ENCODE results near the gene CWC25. TPM values are rescaled to one million over a fixed set of nuclear protein-coding genes. Genes with fewer than 3 reads are reported as not detected.

Gene CWC25
- total and polyA plus RNA-seq, 9 of the 15 experiments (the other 6 are each of a cell fraction or from before 2014, with no cell fraction given) = 16.5 to 27.4 (median 23.0) TPM

- TF ChIP-seq CEBPB (tag; IDR thresholded peaks at IDR 0.05) (peak; percentile 37; the same call in 1 of the 2 replicates), JUND (IDR thresholded peaks at IDR 0.05; ENCODE audit: borderline replicate concordance, low read depth, low read length) (peak; percentile 52; the same call in 1 of the 2 replicates), JUND (tag; IDR thresholded peaks at IDR 0.05; ENCODE audit: borderline replicate concordance, low read depth, low read length) (0 out of 3 replicates have a peak, but pooled peaks have one; percentile 4), ZNF398 (CRISPR knock-in tag; IDR thresholded peaks at IDR 0.05) (no peak), CHD2 (IDR thresholded peaks at IDR 0.05; ENCODE audit: low read depth, low read length) (peak; percentile 24; the same call in 1 of the 2 replicates), DPF2 (IDR thresholded peaks at IDR 0.05) (0 out of 2 replicates have a peak, but pooled peaks have one; percentile 37), ARNT (IDR thresholded peaks at IDR 0.05) (peak; percentile 63 to 88; a peak in 2 of 4 replicates), RUNX1 (IDR thresholded peaks at IDR 0.05; ENCODE audit: low read depth) (no peak), TEAD4 (IDR thresholded peaks at IDR 0.05; ENCODE audit: low read length) (peak; percentile 74), TEAD4 (CRISPR knock-in tag; IDR thresholded peaks at IDR 0.05; ENCODE audit: borderline replicate concordance) (no peak), ZNF583 (CRISPR knock-in tag; IDR thresholded peaks at IDR 0.05) (peak; percentile 62; the same call in 1 of the 2 replicates), TAL1 (IDR thresholded peaks at IDR 0.05) (no peak), CTCF (IDR thresholded peaks at IDR 0.05 in 2 of 3, conservative IDR thresholded peaks at IDR 0.05 in 1 of 3; ENCODE audit: insufficient read depth in 2 of 3, low read depth in 1 of 3, low read length in 3 of 3) (peak; percentile 63 to 67 (median 64)), ILF3 (IDR thresholded peaks at IDR 0.05; ENCODE audit: borderline replicate concordance) (peak; percentile 75; the same call in 1 of the 2 replicates), TEAD2 (tag; IDR thresholded peaks at IDR 0.05) (no peak), ZNF609 (CRISPR knock-in tag; IDR thresholded peaks at IDR 0.05; ENCODE audit: borderline replicate concordance) (no peak)
These were observed 43.9 kb upstream of the CWC25 start (continued) for GRCh38 chr17:38868817-38869525.

All from K562 (cell line).